Amniotic stem cell (primary cell): ENCODE results near the gene MAP4.

Source experiments
- DNase-seq: peaks from one replicate; lab custom pipeline; 2025; lab: John Stamatoyannopoulos, UW

MAP4 gene

GRCh38 chr3:47863391-47864128 lies 152.7 kb downstream of the MAP4 start:
- no peak for DNase-seq

DNA sequence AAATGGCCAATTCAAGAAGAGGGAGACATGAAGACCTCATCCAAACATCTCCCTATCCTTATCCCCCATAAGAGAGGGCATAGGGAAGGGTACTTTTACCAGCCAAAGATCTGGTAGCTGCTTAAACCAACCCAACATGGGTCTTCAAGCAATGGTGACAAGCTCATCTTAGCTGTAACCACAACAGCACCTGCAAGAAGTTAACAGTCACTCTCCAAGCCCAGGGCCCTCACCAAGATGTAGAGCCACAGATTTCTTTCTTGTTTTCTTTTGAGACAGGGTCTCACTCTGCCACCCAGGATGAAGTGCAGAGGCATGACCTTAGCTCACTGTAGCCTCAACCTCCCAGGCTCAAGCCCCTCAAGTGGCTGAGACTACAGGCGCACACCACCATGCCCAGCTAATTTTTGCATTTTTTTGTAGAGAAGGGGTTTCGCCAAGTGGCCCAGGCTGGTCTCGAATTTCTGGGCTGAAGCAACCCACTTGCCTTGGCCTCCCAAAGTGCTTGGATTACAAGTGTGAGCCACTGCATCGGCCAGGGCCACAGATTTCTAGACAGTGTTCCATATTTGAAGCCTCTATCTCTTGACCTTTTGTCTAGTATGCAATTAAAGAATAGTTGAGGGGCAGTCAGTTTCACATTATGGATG lies 156.1 kb downstream of the MAP4 start:
- no peak for DNase-seq

- DNase-seq = no peak
These were observed 159.1 kb downstream of the MAP4 start for GRCh38 chr3:47857151-47857550.

DNA sequence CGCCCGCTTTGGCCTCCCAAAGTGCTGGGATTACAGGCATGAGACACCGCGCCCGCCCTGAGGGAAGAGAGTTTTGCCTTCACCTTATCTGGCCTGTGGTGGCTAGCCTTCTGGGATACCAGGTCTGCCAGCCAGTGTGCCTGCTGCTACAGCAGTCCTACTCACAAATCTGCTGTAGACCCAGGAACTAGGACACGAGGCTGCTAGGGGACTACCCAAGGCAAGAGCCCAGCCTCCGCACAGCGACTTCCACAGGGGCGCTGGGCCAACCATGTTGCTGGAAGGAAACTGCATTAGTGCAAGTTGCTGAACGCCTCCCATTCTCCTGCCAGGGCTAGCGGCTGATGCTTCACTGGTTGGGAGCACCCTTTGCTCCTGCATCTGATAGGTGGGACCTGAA lies 159.5 kb downstream of the MAP4 start:
- no peak for DNase-seq

GRCh38 chr3:47855461-47856383 lies 160.5 kb downstream of the MAP4 start:
- DNase-seq = no peak

- DNase-seq = no peak
These were observed 161.3 kb downstream of the MAP4 start for GRCh38 chr3:47854720-47855455.

DNA sequence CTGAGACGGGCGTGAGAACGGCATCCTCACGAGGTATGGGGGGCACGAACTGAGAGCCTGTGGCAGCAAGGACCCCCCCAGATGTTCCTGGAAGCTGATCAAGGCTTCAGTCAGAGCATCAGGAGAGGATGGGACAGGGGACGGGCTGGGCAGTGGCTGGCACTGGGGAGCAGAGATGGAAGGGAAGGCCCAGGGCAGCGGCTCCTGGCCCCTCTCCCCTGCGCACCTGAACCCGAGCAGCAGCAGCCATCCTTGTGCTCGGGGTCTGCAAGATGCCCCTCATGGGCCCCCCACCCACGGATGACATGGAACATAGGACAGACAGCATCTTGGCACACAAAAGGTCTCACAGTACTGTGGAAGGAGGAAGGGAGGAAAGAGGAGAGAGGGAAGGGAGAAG lies 161.9 kb downstream of the MAP4 start:
- no peak for DNase-seq

DNA sequence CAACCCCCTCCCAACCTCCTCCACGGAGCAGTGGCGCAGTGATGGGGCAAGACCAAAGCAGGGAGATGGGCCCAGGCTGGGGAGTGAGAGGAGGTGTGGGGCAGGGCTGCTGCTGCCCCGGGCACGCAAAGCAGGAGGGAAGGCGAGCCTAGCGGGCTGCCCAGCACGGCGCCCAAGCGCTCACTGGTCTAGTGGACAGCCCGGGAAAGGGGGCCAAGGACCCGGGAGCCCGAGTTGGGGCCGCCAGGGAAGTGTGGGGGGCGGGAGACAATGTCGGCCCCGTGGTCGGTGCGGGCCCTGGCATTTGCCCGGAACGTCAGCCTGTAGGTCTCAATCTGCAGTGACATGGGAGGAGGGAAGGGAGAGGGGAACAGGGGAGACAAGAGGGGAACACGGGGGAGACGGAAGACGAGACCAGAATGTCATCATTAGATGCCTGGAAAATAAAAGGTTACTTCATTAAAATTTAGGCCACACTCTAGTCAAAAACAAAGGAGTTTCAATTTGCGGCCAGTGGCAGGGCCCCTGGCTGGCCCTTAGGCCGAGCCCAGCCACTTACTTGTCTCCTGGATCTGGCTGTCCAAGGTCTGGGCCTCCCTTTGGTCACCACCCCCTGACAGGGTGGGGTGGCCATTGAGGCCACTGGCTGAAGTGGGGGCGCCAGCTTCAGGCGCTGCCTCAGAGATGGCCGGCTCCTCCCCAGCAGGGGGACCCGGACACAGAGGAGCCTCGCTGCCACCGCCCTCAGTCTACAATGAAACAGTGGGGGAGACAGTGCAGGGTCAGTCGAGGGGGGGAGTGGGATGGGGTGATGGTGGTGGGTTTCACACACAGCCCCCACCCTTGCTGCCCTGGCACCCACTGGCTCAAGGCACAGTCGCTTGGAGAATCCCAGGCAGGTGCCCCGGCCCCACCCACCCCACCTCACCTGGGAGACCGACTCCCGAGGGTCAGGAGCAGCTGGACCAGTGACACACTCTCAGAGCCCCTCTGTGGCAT lies 163.3 kb downstream of the MAP4 start:
- no peak for DNase-seq

GRCh38 chr3:47851888-47852603 lies 164.2 kb downstream of the MAP4 start:
- DNase-seq = no peak

GRCh38 chr3:47850564-47851410 lies 165.4 kb downstream of the MAP4 start:
- DNase-seq = no peak

GRCh38 chr3:47849699-47850563 lies 166.3 kb downstream of the MAP4 start:
- no peak for DNase-seq

DNA sequence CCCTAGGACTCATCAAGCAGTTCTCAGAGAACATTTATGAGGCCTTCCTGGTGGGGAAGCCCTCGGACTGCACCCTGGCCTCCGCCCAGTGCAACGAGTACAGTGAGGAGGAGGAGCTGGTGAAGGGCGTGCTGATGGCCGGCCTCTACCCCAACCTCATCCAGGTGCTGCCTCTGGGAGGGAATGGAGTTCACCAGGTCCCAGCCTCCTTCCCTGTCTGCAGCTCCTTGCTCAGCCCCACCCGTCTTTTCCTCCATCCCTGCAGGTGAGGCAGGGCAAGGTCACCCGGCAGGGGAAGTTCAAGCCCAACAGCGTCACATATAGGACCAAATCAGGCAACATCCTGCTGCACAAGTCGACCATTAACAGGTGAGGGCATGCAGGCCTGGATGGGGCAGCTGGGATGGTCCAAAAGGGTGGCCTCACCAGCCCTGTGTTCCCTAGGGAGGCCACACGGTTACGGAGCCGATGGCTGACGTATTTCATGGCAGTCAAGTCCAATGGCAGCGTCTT lies 167.0 kb downstream of the MAP4 start:
- no peak for DNase-seq

DNA sequence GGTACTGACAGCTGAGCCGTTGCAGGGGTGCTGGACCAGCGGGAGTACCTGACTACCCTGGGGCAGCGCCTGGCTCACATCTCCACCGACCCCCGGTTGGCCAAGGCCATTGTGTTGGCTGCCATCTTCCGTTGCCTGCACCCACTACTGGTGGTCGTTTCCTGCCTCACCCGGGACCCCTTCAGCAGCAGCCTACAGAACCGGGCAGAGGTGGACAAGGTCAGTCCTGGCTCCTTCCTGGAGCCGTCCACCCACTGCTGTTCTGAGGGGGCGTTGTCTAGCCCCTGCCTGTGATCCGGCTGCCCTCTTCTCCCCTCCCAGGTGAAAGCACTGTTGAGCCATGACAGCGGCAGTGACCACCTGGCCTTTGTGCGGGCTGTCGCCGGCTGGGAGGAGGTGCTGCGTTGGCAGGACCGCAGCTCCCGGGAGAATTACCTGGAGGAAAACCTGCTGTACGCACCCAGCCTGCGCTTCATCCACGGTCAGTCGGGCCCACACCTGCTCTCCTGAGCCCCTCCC lies 167.6 kb downstream of the MAP4 start:
- no peak for DNase-seq

DNA sequence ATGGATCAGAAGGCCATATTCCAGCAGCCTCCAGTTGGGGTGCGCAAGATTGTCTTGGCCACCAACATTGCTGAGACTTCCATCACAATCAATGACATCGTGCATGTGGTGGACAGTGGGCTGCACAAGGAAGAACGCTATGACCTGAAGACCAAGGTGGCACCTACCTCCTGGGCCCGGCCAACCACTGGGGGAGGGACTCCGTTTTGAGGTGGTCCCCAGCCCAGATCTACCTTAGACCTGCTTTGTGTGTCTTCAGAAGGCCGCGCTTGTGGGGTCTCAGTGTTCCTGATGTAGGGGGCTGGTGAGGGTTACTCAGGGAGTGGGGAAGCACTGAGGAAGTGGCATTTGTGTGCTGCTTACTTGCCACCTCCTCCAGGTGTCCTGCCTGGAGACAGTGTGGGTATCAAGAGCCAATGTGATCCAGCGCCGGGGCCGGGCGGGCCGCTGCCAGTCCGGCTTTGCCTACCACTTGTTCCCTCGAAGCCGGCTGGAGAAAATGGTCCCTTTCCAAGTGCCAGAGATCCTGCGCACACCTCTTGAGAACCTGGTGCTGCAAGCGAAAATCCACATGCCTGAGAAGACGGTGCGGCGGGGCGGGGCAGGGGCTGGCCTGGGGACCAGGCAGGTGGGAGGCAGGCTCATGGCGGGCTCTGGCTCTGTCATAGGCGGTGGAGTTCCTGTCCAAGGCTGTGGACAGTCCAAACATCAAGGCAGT lies 168.3 kb downstream of the MAP4 start:
- no peak for DNase-seq

DNA sequence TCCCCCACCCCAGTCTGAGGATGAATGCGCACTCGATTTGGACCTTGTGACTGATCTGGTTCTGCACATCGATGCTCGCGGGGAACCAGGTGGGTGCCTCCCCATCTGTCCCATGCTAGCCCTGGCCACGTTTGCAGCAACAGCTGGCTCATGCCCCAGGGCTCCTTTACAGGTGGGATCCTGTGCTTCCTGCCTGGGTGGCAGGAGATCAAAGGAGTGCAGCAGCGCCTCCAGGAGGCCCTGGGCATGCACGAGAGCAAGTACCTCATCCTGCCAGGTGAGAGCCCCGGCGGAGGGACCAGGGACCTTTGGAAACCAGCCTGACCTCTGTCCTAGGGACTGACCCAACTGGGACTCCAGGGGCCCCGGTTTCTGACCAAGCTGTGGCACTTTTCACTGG lies 169.0 kb downstream of the MAP4 start:
- no peak for DNase-seq

DNA sequence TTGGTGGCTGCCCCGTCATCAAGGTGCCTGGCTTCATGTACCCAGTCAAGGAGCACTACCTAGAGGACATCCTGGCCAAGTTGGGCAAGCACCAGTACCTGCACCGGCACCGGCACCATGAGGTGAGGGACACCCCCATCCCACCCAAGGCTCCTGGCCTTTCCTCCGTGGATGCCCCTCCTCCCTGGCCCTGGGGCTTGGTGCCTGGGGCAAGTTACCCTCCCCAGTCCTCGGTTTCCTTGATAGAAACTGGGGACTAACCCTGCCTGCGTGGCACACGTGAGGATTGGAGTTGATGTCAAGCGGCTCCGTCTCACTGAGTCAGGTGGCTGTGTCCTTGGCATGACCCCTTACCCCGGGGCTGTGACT lies 169.4 kb downstream of the MAP4 start:
- no peak for DNase-seq
